NCI-H82 treated with DMSO at 0.1 percent for 48 hours (cell line): ENCODE results near the gene TBXA2R.
"Not testable (repeated sequence)": the region's sequence is repeated elsewhere in the genome, so short reads cannot be mapped to it uniquely, and the experiment has no call there.

ENCODE experiments used
- DNase-seq: peaks from one replicate; lab custom pipeline; 2025; ENCODE audit not compliant: unreplicated experiment; lab: John Stamatoyannopoulos, UW

TBXA2R gene

GRCh38 chr19:3606690-3607289, at the start of gene TBXA2R:
Gene TBXA2R, minus strand, starts transcription at chr19:3606875. Its CDS starts 6,241 bp downstream, at chr19:3600634.
- no peak for DNase-seq

- no peak for DNase-seq
Measured at GRCh38 chr19:3656073-3656746, 49.5 kb upstream of the TBXA2R start.

GRCh38 chr19:3655402-3656072, 48.9 kb upstream of the TBXA2R start:
- DNase-seq = peak; percentile 11

GRCh38 chr19:3653865-3654513, 47.3 kb upstream of the TBXA2R start:
- no peak for DNase-seq

- no peak for DNase-seq
Measured at GRCh38 chr19:3653081-3653795, 46.6 kb upstream of the TBXA2R start.

- no peak for DNase-seq
Measured at GRCh38 chr19:3652422-3652821, 45.7 kb upstream of the TBXA2R start.

GRCh38 chr19:3651684-3652083, 45.0 kb upstream of the TBXA2R start:
- DNase-seq = no peak

GRCh38 chr19:3649888-3650287, 43.2 kb upstream of the TBXA2R start:
- no peak for DNase-seq

GRCh38 chr19:3648037-3648905, 41.6 kb upstream of the TBXA2R start:
- no peak for DNase-seq

- DNase-seq = not testable (repeated sequence)
Measured at GRCh38 chr19:3647102-3647501, 40.4 kb upstream of the TBXA2R start.

GRCh38 chr19:3646336-3647092, 39.8 kb upstream of the TBXA2R start:
- no peak for DNase-seq

- DNase-seq = no peak
Measured at GRCh38 chr19:3645726-3646125, 39.1 kb upstream of the TBXA2R start.

GRCh38 chr19:3645067-3645396, 38.4 kb upstream of the TBXA2R start:
- no peak for DNase-seq

GRCh38 chr19:3644351-3645066, 37.8 kb upstream of the TBXA2R start:
- DNase-seq = no peak

- no peak for DNase-seq
Measured at GRCh38 chr19:3643674-3644313, 37.1 kb upstream of the TBXA2R start.

- DNase-seq = no peak
Measured at GRCh38 chr19:3642987-3643673, 36.5 kb upstream of the TBXA2R start.

GRCh38 chr19:3642296-3642695, 35.6 kb upstream of the TBXA2R start:
- no peak for DNase-seq
